A549 (cell line): ENCODE data around the gene SMG9. TPM values are rescaled to one million over a fixed set of nuclear protein-coding genes. Genes with fewer than 3 reads are reported as not detected.

Experiments used
- ATAC-seq, 2 experiments: fragments of 200-7000 bp in 1 of 2; fragments of >200 bp in 1 of 2; cut with Nextera tagmentation in 1 of 2; cut with Tn5 transposase in 1 of 2; 3 replicates each; pipeline versions ENCODE4 v1.8.0 to v1.9.1; 2018 to 2020; ENCODE audit warnings: mild to moderate bottlenecking in 1 of 2, moderate library complexity in 1 of 2
- CTCF ChIA-PET: fragments of 300-600 bp; sonication (Branson Sonifier 250); formaldehyde crosslinking; extraction: SDS; loops from one replicate; lab custom pipeline; 2021; ENCODE audit warnings: antibody characterized with exemption, inconsistent platforms; lab: Yijun Ruan, JAX
- POLR2A ChIA-PET: fragments of 350-600 bp; formaldehyde crosslinking; extraction: SDS; loops from one replicate; lab custom pipeline; 2021; ENCODE audit warnings: antibody characterized with exemption, inconsistent platforms; lab: Yijun Ruan, JAX
- DNase-seq, 2 experiments: peaks; one replicate each; pipeline versions ENCODE4 v3.0.0 to v3.0.0-alpha.2; 2011 to 2016; ENCODE audit warnings: low read depth in 1 of 2, low spot score in 1 of 2
- FAIRE-seq: peaks from 2 replicates; lab custom pipeline; 2011; peaks lifted over from hg19 to GRCh38; lab: Jason Lieb, UNC
- H3K27ac ChIP-seq, 2 experiments: fragments of >200 bp; sonication (Bioruptor Twin); formaldehyde crosslinking; 3 replicates each; pipeline ENCODE4 v1.5.1; 2016 to 2017
- H3K4me1 ChIP-seq: fragments of >200 bp; sonication (Bioruptor Twin); formaldehyde crosslinking; 3 replicates; pipeline ENCODE4 v1.6.1; 2016
- H3K4me2 ChIP-seq: fragments of >200 bp; sonication (Bioruptor Twin); formaldehyde crosslinking; 3 replicates; pipeline ENCODE4 v1.6.1; 2016
- H3K4me3 ChIP-seq: fragments of >200 bp; sonication (Bioruptor Twin); formaldehyde crosslinking; 3 replicates; pipeline ENCODE4 v1.5.1; 2016
- H3K9me3 ChIP-seq: fragments of >200 bp; sonication (Bioruptor Twin); formaldehyde crosslinking; 3 replicates; pipeline ENCODE4 v1.6.1; 2016
- BHLHE40 ChIP-seq: IDR thresholded peaks from 2 replicates; pipeline ENCODE4 v1.6.1; 2012; ENCODE audit warnings: low read depth, low read length, inconsistent platforms
- CBX8 ChIP-seq: fragments of 200-600 bp; sonication (generic); IDR thresholded peaks from 2 replicates; pipeline ENCODE4 v1.6.1; 2016
- CEBPB ChIP-seq, 2 experiments: fragments of >200 bp in 1 of 2; sonication (Bioruptor Twin) in 1 of 2; formaldehyde crosslinking in 1 of 2; IDR thresholded peaks; 2 replicates each; pipeline ENCODE4 v1.6.1; 2012 to 2016
- CHD4 ChIP-seq: fragments of 200-600 bp; sonication (generic); IDR thresholded peaks from 2 replicates; pipeline ENCODE4 v1.6.1; 2016; ENCODE audit warnings: antibody characterized with exemption, mild to moderate bottlenecking, borderline replicate concordance
- EHF ChIP-seq: fragments of 250-450 bp; sonication (Bioruptor Pico); IDR thresholded peaks from 2 replicates; pipeline ENCODE4 v1.5.0; 2020; ENCODE audit warnings: mild to moderate bottlenecking
- EHMT2 ChIP-seq: fragments of 200-600 bp; sonication (generic); IDR thresholded peaks from 2 replicates; pipeline ENCODE4 v1.6.1; 2016; ENCODE audit warnings: antibody characterized with exemption, low read depth, mild to moderate bottlenecking, moderate library complexity
- EP300 ChIP-seq, 2 experiments: fragments of >200 bp; sonication (Bioruptor Twin); formaldehyde crosslinking; IDR thresholded peaks; 2 replicates in 1 of 2; 3 replicates in 1 of 2; pipeline ENCODE4 v1.6.1; 2016 to 2017
- ESRRA ChIP-seq: fragments of 150-350 bp; IDR thresholded peaks from 2 replicates; pipeline ENCODE4 v1.6.1; 2014; ENCODE audit warnings: mild to moderate bottlenecking, low read length, borderline replicate concordance
- HEYL ChIP-seq: fragments of 250-450 bp; sonication (Bioruptor Pico); IDR thresholded peaks from 2 replicates; pipeline ENCODE4 v1.8.0; 2021; ENCODE audit warnings: mild to moderate bottlenecking, moderate library complexity
- HOXB13 ChIP-seq: fragments of 250-450 bp; sonication (Bioruptor Pico); IDR thresholded peaks from 2 replicates; pipeline ENCODE4 v1.5.0; 2020; ENCODE audit warnings: low read depth, mild to moderate bottlenecking, moderate library complexity
- MAFK ChIP-seq: fragments of 450-650 bp; IDR thresholded peaks from 2 replicates; pipeline ENCODE4 v1.6.1; 2014; ENCODE audit not compliant: partially characterized antibody
- MYC ChIP-seq: IDR thresholded peaks from 2 replicates; pipeline ENCODE4 v1.6.1; 2012; ENCODE audit warnings: mild to moderate bottlenecking, inconsistent platforms, low read length, improper control_type of control experiment, borderline replicate concordance
- NPAS2 ChIP-seq: fragments of 250-450 bp; sonication (Bioruptor Pico); IDR thresholded peaks from 2 replicates; pipeline ENCODE4 v1.8.0; 2022; ENCODE audit warnings: mild to moderate bottlenecking, moderate library complexity, borderline replicate concordance
- NR3C1 ChIP-seq: fragments of >200 bp; sonication (Bioruptor Twin); formaldehyde crosslinking; IDR thresholded peaks from 3 replicates; pipeline ENCODE4 v1.6.1; 2017
- PHF8 ChIP-seq: fragments of 200-600 bp; sonication (generic); IDR thresholded peaks from 2 replicates; pipeline ENCODE4 v1.6.1; 2016; ENCODE audit warnings: low read depth, mild to moderate bottlenecking, antibody characterized with exemption, moderate library complexity, borderline replicate concordance
- POLR2A ChIP-seq: IDR thresholded peaks from 2 replicates; pipeline ENCODE4 v1.6.1; 2012; ENCODE audit warnings: mild to moderate bottlenecking, low read length
- POLR2AphosphoS2 ChIP-seq: conservative IDR thresholded peaks from 2 replicates; pipeline ENCODE4 v1.6.1; 2012; ENCODE audit warnings: low read length, improper control_type of control experiment, inconsistent platforms
- RCOR1 ChIP-seq: fragments of 150-350 bp; IDR thresholded peaks from 2 replicates; pipeline ENCODE4 v1.6.1; 2014; ENCODE audit warnings: antibody characterized with exemption, low read length, low read depth
- RFX5 ChIP-seq: fragments of 450-650 bp; IDR thresholded peaks from 2 replicates; pipeline ENCODE4 v1.7.1; 2014; ENCODE audit warnings: antibody characterized with exemption, mild to moderate bottlenecking, moderate library complexity
- SMC3 ChIP-seq: fragments of >200 bp; sonication (Bioruptor Twin); formaldehyde crosslinking; IDR thresholded peaks from 3 replicates; pipeline ENCODE4 v1.6.1; 2018; ENCODE audit warnings: inconsistent platforms
- ZSCAN20 ChIP-seq: fragments of 250-450 bp; sonication (Bioruptor Pico); IDR thresholded peaks from 2 replicates; pipeline ENCODE4 v1.8.0; 2022; ENCODE audit warnings: mild to moderate bottlenecking, moderate library complexity
- WGBS: methylation state at CpG from one replicate; pipeline ENCODE4 v1.1.6; 2017; ENCODE audit errors: missing lambda C conversion rate; 5-methylcytosine and 5-hydroxymethylcytosine counted together
- polyA plus RNA-seq, 4 experiments: library from polyadenylated mRNA; depleted of rRNA in 3 of 4; stranded (reverse); fragments of >200 nt; fragmentation: RNase III in 1 of 4; extraction: RNeasy Plus Mini Kit Qiagen cat#74134 plus additional on column Dnase treatment in 1 of 4; gene quantifications; 2 replicates in 3 of 4; 3 replicates in 1 of 4; pipeline ENCODE4 v1.2.3, GENCODE V29; 2011 to 2017
- TF ChIP-seq, protein P1 (sequence below): fragments of 200-600 bp; sonication (generic); IDR thresholded peaks from 2 replicates; pipeline ENCODE4 v1.6.1; 2016; ENCODE audit warnings: antibody characterized with exemption, mild to moderate bottlenecking, moderate library complexity
- TF ChIP-seq, protein P2 (sequence below): fragments of >200 bp; sonication (Bioruptor Twin); formaldehyde crosslinking; IDR thresholded peaks from 3 replicates; pipeline ENCODE4 v1.6.1; 2016
- TF ChIP-seq, protein P3 (sequence below): fragments of 450-650 bp; IDR thresholded peaks from 2 replicates; pipeline ENCODE4 v1.6.1; 2014; ENCODE audit warnings: antibody characterized with exemption
- TF ChIP-seq, protein P4 (sequence below): IDR thresholded peaks from 2 replicates; pipeline ENCODE4 v1.6.1; 2012

SMG9 gene
- polyA plus RNA-seq, 2 of the 4 experiments (the other 2 are of a cell fraction): 14.2 to 44.2 TPM

DNA sequence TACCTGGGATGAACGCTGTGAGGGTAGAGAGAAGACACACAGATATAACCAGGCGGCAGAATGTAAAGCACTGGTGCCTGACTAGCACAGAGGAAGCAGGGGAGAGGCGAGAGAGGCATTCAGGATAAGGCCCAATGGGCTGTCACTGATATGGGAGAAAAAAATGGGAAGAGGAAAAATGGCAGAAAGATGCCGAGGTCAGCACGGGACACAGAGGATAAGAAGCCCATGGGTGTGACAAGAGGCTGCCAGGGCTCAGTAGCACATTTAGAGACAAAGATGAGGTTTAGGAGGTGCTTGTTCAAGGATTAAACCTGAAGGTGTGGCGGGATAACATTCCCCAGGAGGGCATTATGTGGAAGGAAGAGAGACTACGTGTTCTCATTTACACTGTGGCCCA lies 5.6 kb downstream of the SMG9 start:
- POLR2A ChIA-PET: no interaction called here
- Histone ChIP-seq H3K27ac (no peak overlapping the region), H3K4me3 (no peak overlapping the region), H3K9me3 (no peaks in the 10 kb centered on the region), H3K4me2 (no peak overlapping the region), H3K4me1 (peaks cover 23% of the 10 kb centered on the region)
- TF ChIP-seq BHLHE40 (no peak), CEBPB (IDR thresholded peaks at IDR 0.05) (no peak), HOXB13 (no peak), NPAS2 (CRISPR knock-in tag) (no peak), HEYL (CRISPR knock-in tag) (no peak), MAFK (peak; percentile 87), POLR2A (no peak), NR3C1 (no peak), EHF (CRISPR knock-in tag) (no peak)
- DNase-seq (no peak), ATAC-seq (no peak), FAIRE-seq (no peak)
- 92% methylated on average over 7 of the region's 7 CpGs for WGBS
- CTCF ChIA-PET: interaction anchor here (0.8 to 2.1 kb wide), 4 partner anchors 12 to 36 kb away, joined by 3 to 5 read pairs (median 4); no protein-coding TSS in a partner anchor

DNA sequence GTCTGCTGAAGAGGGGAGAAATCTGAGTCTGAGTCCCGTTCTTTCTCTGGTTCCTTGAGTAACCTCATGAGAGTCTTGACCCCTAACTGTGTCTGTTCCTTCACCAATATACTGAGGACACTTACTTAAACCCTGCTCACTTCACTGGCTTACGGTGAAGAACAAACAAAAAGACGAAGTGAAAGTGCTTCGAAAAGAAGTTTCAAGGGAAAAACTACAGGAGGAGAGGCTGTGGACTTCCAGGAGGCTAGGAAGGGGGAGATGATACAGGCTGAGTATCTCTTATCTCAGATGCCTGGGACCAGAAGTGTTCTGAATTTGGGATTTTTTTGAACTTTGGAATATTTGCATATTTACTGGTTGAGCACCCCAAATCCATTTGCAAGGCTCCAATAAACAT lies 6.1 kb downstream of the SMG9 start:
- ATAC-seq (no peak), FAIRE-seq (no peak), DNase-seq (no peak)
- no peak overlapping the region for H3K27ac ChIP-seq
- ChIA-PET CTCF (interaction anchor here (1.0 to 19.0 kb wide), 4 partner anchors 13 to 37 kb away, joined by 4 to 340 read pairs (median 42); partner anchors contain the start of gene SMG9), POLR2A (no interaction called here)
- H3K4me1 ChIP-seq: peaks cover 23% of the 10 kb centered on the region
- WGBS: 91% methylated on average over 4 of the region's 4 CpGs
- TF ChIP-seq PHF8 (no peak), RCOR1 (no peak), CBX8 (no peak), ESRRA (no peak), EHMT2 (no peak), CHD4 (no peak), POLR2A (no peak)
- TF ChIP-seq, protein P1, sequence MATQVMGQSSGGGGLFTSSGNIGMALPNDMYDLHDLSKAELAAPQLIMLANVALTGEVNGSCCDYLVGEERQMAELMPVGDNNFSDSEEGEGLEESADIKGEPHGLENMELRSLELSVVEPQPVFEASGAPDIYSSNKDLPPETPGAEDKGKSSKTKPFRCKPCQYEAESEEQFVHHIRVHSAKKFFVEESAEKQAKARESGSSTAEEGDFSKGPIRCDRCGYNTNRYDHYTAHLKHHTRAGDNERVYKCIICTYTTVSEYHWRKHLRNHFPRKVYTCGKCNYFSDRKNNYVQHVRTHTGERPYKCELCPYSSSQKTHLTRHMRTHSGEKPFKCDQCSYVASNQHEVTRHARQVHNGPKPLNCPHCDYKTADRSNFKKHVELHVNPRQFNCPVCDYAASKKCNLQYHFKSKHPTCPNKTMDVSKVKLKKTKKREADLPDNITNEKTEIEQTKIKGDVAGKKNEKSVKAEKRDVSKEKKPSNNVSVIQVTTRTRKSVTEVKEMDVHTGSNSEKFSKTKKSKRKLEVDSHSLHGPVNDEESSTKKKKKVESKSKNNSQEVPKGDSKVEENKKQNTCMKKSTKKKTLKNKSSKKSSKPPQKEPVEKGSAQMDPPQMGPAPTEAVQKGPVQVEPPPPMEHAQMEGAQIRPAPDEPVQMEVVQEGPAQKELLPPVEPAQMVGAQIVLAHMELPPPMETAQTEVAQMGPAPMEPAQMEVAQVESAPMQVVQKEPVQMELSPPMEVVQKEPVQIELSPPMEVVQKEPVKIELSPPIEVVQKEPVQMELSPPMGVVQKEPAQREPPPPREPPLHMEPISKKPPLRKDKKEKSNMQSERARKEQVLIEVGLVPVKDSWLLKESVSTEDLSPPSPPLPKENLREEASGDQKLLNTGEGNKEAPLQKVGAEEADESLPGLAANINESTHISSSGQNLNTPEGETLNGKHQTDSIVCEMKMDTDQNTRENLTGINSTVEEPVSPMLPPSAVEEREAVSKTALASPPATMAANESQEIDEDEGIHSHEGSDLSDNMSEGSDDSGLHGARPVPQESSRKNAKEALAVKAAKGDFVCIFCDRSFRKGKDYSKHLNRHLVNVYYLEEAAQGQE: no peak
- TF ChIP-seq, protein P2, sequence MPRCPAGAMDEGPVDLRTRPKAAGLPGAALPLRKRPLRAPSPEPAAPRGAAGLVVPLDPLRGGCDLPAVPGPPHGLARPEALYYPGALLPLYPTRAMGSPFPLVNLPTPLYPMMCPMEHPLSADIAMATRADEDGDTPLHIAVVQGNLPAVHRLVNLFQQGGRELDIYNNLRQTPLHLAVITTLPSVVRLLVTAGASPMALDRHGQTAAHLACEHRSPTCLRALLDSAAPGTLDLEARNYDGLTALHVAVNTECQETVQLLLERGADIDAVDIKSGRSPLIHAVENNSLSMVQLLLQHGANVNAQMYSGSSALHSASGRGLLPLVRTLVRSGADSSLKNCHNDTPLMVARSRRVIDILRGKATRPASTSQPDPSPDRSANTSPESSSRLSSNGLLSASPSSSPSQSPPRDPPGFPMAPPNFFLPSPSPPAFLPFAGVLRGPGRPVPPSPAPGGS: no peak
- H3K4me3 ChIP-seq: no peak overlapping the region
- no peak overlapping the region for H3K4me2 ChIP-seq
- H3K9me3 ChIP-seq: no peaks in the 10 kb centered on the region

DNA sequence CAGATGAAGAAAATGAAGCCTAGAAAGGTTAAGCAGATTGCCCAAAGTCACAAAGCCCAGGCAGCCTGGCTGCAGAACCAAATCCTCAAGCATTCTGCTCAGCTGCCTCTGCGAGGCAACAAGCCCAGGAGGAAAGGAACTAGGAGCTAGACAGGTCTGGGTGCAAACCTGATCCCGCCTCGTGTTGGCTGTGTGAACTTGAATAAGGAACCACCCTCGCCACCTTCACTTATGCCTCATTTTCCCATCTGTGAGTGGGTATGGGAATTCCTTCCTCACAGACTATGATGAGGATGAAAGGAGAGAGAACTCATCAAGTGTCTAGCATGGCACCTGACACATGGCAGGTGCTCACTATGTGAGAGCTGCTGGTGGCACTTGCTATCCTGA lies 6.6 kb downstream of the SMG9 start:
- Histone ChIP-seq H3K9me3 (no peaks in the 10 kb centered on the region), H3K4me3 (no peak overlapping the region), H3K4me2 (no peak overlapping the region), H3K27ac (no peak overlapping the region), H3K4me1 (peaks cover 18% of the 10 kb centered on the region)
- ChIA-PET CTCF (interaction anchor here (1.0 to 19.0 kb wide), 5 partner anchors 13 to 51 kb away, joined by 3 to 340 read pairs (median 5); partner anchors contain the start of gene SMG9), POLR2A (no interaction called here)
- FAIRE-seq (no peak), ATAC-seq (no peak), DNase-seq (no peak)
- 91% methylated on average over 4 of the region's 4 CpGs for WGBS
- TF ChIP-seq ZSCAN20 (CRISPR knock-in tag): no peak
- no peak for TF ChIP-seq RFX5
- TF ChIP-seq HEYL (CRISPR knock-in tag): no peak
- TF ChIP-seq CBX8: no peak
- TF ChIP-seq EP300 (IDR thresholded peaks at IDR 0.05): no peak
- TF ChIP-seq SMC3: no peak
- TF ChIP-seq, protein P3, sequence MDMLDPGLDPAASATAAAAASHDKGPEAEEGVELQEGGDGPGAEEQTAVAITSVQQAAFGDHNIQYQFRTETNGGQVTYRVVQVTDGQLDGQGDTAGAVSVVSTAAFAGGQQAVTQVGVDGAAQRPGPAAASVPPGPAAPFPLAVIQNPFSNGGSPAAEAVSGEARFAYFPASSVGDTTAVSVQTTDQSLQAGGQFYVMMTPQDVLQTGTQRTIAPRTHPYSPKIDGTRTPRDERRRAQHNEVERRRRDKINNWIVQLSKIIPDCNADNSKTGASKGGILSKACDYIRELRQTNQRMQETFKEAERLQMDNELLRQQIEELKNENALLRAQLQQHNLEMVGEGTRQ: no peak
- TF ChIP-seq MYC: no peak
- no peak for TF ChIP-seq POLR2AphosphoS2
- TF ChIP-seq, protein P1: no peak
- TF ChIP-seq, protein P4, sequence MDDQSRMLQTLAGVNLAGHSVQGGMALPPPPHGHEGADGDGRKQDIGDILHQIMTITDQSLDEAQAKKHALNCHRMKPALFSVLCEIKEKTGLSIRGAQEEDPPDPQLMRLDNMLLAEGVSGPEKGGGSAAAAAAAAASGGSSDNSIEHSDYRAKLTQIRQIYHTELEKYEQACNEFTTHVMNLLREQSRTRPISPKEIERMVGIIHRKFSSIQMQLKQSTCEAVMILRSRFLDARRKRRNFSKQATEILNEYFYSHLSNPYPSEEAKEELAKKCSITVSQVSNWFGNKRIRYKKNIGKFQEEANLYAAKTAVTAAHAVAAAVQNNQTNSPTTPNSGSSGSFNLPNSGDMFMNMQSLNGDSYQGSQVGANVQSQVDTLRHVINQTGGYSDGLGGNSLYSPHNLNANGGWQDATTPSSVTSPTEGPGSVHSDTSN: no peak
